A549 (cell line): Measurements from ENCODE around the gene RGMB. TPM values are rescaled to one million over a fixed set of nuclear protein-coding genes. Genes with fewer than 3 reads are reported as not detected.

Source experiments
- ATAC-seq, 2 experiments: fragments of 200-7000 bp in 1 of 2; fragments of >200 bp in 1 of 2; cut with Nextera tagmentation in 1 of 2; cut with Tn5 transposase in 1 of 2; 3 replicates each; pipeline versions ENCODE4 v1.8.0 to v1.9.1; 2018 to 2020; ENCODE audit warnings: mild to moderate bottlenecking in 1 of 2, moderate library complexity in 1 of 2
- CTCF ChIA-PET: fragments of 300-600 bp; sonication (Branson Sonifier 250); formaldehyde crosslinking; extraction: SDS; loops from one replicate; lab custom pipeline; 2021; ENCODE audit warnings: antibody characterized with exemption, inconsistent platforms; lab: Yijun Ruan, JAX
- POLR2A ChIA-PET: fragments of 350-600 bp; formaldehyde crosslinking; extraction: SDS; loops from one replicate; lab custom pipeline; 2021; ENCODE audit warnings: antibody characterized with exemption, inconsistent platforms; lab: Yijun Ruan, JAX
- DNase-seq, 2 experiments: peaks; one replicate each; pipeline versions ENCODE4 v3.0.0 to v3.0.0-alpha.2; 2011 to 2016; ENCODE audit warnings: low read depth in 1 of 2, low spot score in 1 of 2
- FAIRE-seq: peaks from 2 replicates; lab custom pipeline; 2011; peaks lifted over from hg19 to GRCh38; lab: Jason Lieb, UNC
- H3K27ac ChIP-seq, 2 experiments: fragments of >200 bp; sonication (Bioruptor Twin); formaldehyde crosslinking; 3 replicates each; pipeline ENCODE4 v1.5.1; 2016 to 2017
- H3K4me1 ChIP-seq: fragments of >200 bp; sonication (Bioruptor Twin); formaldehyde crosslinking; 3 replicates; pipeline ENCODE4 v1.6.1; 2016
- H3K4me2 ChIP-seq: fragments of >200 bp; sonication (Bioruptor Twin); formaldehyde crosslinking; 3 replicates; pipeline ENCODE4 v1.6.1; 2016
- H3K4me3 ChIP-seq: fragments of >200 bp; sonication (Bioruptor Twin); formaldehyde crosslinking; 3 replicates; pipeline ENCODE4 v1.5.1; 2016
- H3K9me3 ChIP-seq: fragments of >200 bp; sonication (Bioruptor Twin); formaldehyde crosslinking; 3 replicates; pipeline ENCODE4 v1.6.1; 2016
- CBX2 ChIP-seq: fragments of 200-600 bp; sonication (generic); IDR thresholded peaks from 2 replicates; pipeline ENCODE4 v1.6.1; 2016; ENCODE audit warnings: low read depth, mild to moderate bottlenecking, borderline replicate concordance
- CBX8 ChIP-seq: fragments of 200-600 bp; sonication (generic); IDR thresholded peaks from 2 replicates; pipeline ENCODE4 v1.6.1; 2016
- CHD2 ChIP-seq: fragments of 150-350 bp; IDR thresholded peaks from 2 replicates; pipeline ENCODE4 v1.6.1; 2014; ENCODE audit warnings: low read length; ENCODE audit not compliant: partially characterized antibody
- CHD4 ChIP-seq: fragments of 200-600 bp; sonication (generic); IDR thresholded peaks from 2 replicates; pipeline ENCODE4 v1.6.1; 2016; ENCODE audit warnings: antibody characterized with exemption, mild to moderate bottlenecking, borderline replicate concordance
- EP300 ChIP-seq, 2 experiments: fragments of >200 bp; sonication (Bioruptor Twin); formaldehyde crosslinking; IDR thresholded peaks; 2 replicates in 1 of 2; 3 replicates in 1 of 2; pipeline ENCODE4 v1.6.1; 2016 to 2017
- ESRRA ChIP-seq: fragments of 150-350 bp; IDR thresholded peaks from 2 replicates; pipeline ENCODE4 v1.6.1; 2014; ENCODE audit warnings: mild to moderate bottlenecking, low read length, borderline replicate concordance
- FOSB ChIP-seq: fragments of 250-450 bp; sonication (Bioruptor Pico); IDR thresholded peaks from 2 replicates; pipeline ENCODE4 v1.5.0; 2020; ENCODE audit warnings: mild to moderate bottlenecking, moderate library complexity
- GATA3 ChIP-seq: IDR thresholded peaks from 2 replicates; pipeline ENCODE4 v1.6.1; 2012; ENCODE audit warnings: borderline replicate concordance
- HEYL ChIP-seq: fragments of 250-450 bp; sonication (Bioruptor Pico); IDR thresholded peaks from 2 replicates; pipeline ENCODE4 v1.8.0; 2021; ENCODE audit warnings: mild to moderate bottlenecking, moderate library complexity
- HOXA7 ChIP-seq: fragments of 250-450 bp; sonication (Bioruptor Pico); IDR thresholded peaks from 2 replicates; pipeline ENCODE4 v1.5.0; 2020; ENCODE audit warnings: mild to moderate bottlenecking, moderate library complexity
- HOXB5 ChIP-seq: fragments of 250-450 bp; sonication (Bioruptor Pico); IDR thresholded peaks from 2 replicates; pipeline ENCODE4 v1.5.0; 2020; ENCODE audit warnings: mild to moderate bottlenecking, moderate library complexity
- KDM1A ChIP-seq: fragments of 200-600 bp; sonication (generic); IDR thresholded peaks from 2 replicates; pipeline ENCODE4 v1.6.1; 2016; ENCODE audit warnings: low read depth, mild to moderate bottlenecking
- KDM5A ChIP-seq: fragments of 200-600 bp; sonication (generic); IDR thresholded peaks from 2 replicates; pipeline ENCODE4 v1.6.1; 2016; ENCODE audit warnings: antibody characterized with exemption, mild to moderate bottlenecking
- MAFK ChIP-seq: fragments of 450-650 bp; IDR thresholded peaks from 2 replicates; pipeline ENCODE4 v1.6.1; 2014; ENCODE audit not compliant: partially characterized antibody
- MAZ ChIP-seq: fragments of 150-350 bp; IDR thresholded peaks from 2 replicates; pipeline ENCODE4 v1.6.1; 2014; ENCODE audit warnings: antibody characterized with exemption, low read depth, low read length, borderline replicate concordance
- MYC ChIP-seq: IDR thresholded peaks from 2 replicates; pipeline ENCODE4 v1.6.1; 2012; ENCODE audit warnings: mild to moderate bottlenecking, inconsistent platforms, low read length, improper control_type of control experiment, borderline replicate concordance
- RARB ChIP-seq: fragments of 250-450 bp; sonication (Bioruptor Pico); IDR thresholded peaks from 2 replicates; pipeline ENCODE4 v1.8.0; 2021; ENCODE audit warnings: mild to moderate bottlenecking, moderate library complexity
- RCOR1 ChIP-seq: fragments of 150-350 bp; IDR thresholded peaks from 2 replicates; pipeline ENCODE4 v1.6.1; 2014; ENCODE audit warnings: antibody characterized with exemption, low read length, low read depth
- RFX5 ChIP-seq: fragments of 450-650 bp; IDR thresholded peaks from 2 replicates; pipeline ENCODE4 v1.7.1; 2014; ENCODE audit warnings: antibody characterized with exemption, mild to moderate bottlenecking, moderate library complexity
- RNF2 ChIP-seq: fragments of 200-600 bp; sonication (generic); IDR thresholded peaks from 2 replicates; pipeline ENCODE4 v1.6.1; 2016; ENCODE audit warnings: low read depth, mild to moderate bottlenecking, antibody characterized with exemption, moderate library complexity, borderline replicate concordance
- SREBF2 ChIP-seq: fragments of 450-650 bp; IDR thresholded peaks from 2 replicates; pipeline ENCODE4 v1.6.1; 2014; ENCODE audit warnings: mild to moderate bottlenecking, moderate library complexity
- TP53 ChIP-seq: fragments of 250-450 bp; sonication (Bioruptor Pico); IDR thresholded peaks from 2 replicates; pipeline ENCODE4 v1.5.0; 2021; ENCODE audit warnings: mild to moderate bottlenecking, moderate library complexity
- WGBS: methylation state at CpG from one replicate; pipeline ENCODE4 v1.1.6; 2017; ENCODE audit errors: missing lambda C conversion rate; 5-methylcytosine and 5-hydroxymethylcytosine counted together
- polyA plus RNA-seq, 4 experiments: library from polyadenylated mRNA; depleted of rRNA in 3 of 4; stranded (reverse); fragments of >200 nt; fragmentation: RNase III in 1 of 4; extraction: RNeasy Plus Mini Kit Qiagen cat#74134 plus additional on column Dnase treatment in 1 of 4; gene quantifications; 2 replicates in 3 of 4; 3 replicates in 1 of 4; pipeline ENCODE4 v1.2.3, GENCODE V29; 2011 to 2017
- TF ChIP-seq, protein P1 (sequence below): IDR thresholded peaks from 2 replicates; pipeline ENCODE4 v1.6.1; 2012
- TF ChIP-seq, protein P2 (sequence below): fragments of 450-650 bp; IDR thresholded peaks from 2 replicates; pipeline ENCODE4 v1.6.1; 2014; ENCODE audit warnings: antibody characterized with exemption
- TF ChIP-seq, protein P3 (sequence below): fragments of 150-350 bp; IDR thresholded peaks from 2 replicates; pipeline ENCODE4 v1.6.1; 2014; ENCODE audit warnings: low read depth, mild to moderate bottlenecking, low read length
- TF ChIP-seq, protein P4 (sequence below): fragments of 250-450 bp; sonication (Bioruptor Pico); IDR thresholded peaks from 2 replicates; pipeline ENCODE4 v1.5.0; 2020; ENCODE audit warnings: low read depth, mild to moderate bottlenecking, moderate library complexity
- TF ChIP-seq, protein P5 (sequence below): IDR thresholded peaks from 2 replicates; pipeline ENCODE4 v1.6.1; 2012; ENCODE audit warnings: low read depth, borderline replicate concordance

The RGMB gene
- polyA plus RNA-seq, 2 of the 4 experiments (the other 2 are of a cell fraction), result 5.3 to 5.6 TPM

DNA sequence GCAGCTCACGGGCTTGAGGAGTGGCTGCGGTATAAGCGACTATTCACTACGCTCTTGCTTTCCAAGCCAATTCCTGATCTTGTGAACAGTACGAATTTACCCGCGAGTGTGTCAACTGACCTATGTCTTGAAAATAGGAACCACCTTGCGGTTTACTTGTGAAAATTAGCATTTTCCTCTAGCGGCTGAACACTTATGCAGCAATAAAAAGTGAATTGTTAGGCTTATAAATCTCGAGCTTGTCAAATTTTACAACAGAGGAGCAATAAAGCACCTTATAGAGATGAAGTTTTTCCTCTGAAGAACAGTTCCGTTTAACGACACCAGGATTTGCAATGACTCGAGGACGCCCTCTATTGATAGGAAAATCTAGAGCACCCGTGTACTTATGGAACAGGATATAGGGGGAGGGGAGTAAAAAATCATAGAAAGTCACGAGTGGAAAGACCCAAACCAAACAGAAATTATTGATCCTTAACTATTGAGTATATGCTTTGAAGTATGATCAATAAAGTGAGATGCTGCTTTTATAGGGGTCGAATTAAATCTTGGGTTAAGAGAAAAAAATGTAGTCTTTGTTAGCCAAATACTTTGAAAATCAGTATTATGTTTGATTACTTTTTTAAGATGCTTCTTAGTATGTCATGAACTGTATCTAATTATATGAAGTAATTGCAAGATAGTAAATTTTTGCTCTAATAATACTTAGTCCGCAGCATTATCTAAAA is 1.9 kb upstream of the RGMB start (continued):
- TF ChIP-seq, protein P1, sequence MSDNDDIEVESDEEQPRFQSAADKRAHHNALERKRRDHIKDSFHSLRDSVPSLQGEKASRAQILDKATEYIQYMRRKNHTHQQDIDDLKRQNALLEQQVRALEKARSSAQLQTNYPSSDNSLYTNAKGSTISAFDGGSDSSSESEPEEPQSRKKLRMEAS, result 0 out of 2 replicates have a peak, but pooled peaks have one; percentile 25
- no peak for TF ChIP-seq CHD2
- TF ChIP-seq KDM1A, result no peak
- no peak for TF ChIP-seq FOSB
- no peak for TF ChIP-seq CHD4
- TF ChIP-seq, protein P2, sequence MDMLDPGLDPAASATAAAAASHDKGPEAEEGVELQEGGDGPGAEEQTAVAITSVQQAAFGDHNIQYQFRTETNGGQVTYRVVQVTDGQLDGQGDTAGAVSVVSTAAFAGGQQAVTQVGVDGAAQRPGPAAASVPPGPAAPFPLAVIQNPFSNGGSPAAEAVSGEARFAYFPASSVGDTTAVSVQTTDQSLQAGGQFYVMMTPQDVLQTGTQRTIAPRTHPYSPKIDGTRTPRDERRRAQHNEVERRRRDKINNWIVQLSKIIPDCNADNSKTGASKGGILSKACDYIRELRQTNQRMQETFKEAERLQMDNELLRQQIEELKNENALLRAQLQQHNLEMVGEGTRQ, result no peak
- TF ChIP-seq RCOR1, result no peak
- TF ChIP-seq, protein P3, sequence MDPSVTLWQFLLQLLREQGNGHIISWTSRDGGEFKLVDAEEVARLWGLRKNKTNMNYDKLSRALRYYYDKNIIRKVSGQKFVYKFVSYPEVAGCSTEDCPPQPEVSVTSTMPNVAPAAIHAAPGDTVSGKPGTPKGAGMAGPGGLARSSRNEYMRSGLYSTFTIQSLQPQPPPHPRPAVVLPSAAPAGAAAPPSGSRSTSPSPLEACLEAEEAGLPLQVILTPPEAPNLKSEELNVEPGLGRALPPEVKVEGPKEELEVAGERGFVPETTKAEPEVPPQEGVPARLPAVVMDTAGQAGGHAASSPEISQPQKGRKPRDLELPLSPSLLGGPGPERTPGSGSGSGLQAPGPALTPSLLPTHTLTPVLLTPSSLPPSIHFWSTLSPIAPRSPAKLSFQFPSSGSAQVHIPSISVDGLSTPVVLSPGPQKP, result no peak
- TF ChIP-seq MYC, result no peak
- TF ChIP-seq, protein P4, sequence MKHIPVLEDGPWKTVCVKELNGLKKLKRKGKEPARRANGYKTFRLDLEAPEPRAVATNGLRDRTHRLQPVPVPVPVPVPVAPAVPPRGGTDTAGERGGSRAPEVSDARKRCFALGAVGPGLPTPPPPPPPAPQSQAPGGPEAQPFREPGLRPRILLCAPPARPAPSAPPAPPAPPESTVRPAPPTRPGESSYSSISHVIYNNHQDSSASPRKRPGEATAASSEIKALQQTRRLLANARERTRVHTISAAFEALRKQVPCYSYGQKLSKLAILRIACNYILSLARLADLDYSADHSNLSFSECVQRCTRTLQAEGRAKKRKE, result no peak
- TF ChIP-seq HOXA7, result no peak
- TF ChIP-seq HOXB5 (CRISPR knock-in tag), result no peak
- TF ChIP-seq, all 56 proteins: peak for 5

DNA sequence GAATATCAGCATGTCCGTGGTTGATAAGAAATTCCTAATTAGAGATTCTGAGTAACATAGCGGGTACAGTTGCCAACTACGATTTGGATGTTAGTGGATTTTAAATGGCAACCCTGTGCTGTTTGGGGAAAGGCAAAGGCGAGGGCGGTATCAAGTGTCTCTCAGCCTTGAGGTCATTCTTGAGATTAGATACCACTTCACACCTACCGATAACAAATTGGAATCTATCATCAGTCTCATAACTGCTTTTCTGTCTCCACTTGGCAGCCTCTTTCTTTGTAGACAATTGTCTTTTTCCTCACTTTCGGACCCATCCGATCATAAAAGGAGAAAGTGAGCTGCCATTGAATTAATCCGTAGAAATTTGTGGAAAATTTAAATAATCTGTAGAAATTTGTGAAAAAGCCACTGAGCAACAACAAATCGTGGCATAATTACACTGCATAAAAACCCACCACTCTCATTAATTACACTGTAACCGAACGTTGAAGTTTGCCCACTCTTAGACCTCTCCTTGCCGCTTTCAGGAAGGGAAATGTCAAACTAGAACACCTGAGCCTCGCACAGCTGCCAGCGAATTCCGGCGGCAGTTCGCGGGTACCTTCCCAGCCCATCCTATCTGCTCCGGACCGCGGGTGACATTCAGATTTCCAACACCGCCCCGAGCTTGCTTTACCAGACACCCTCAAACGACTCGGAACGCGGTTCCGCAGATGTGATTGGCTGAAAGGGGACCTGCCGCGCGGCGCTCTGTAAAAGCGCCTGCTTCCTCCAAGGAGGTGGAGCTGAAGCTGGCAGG is 849 bp upstream of the RGMB start:
- FAIRE-seq, result no peak

DNA sequence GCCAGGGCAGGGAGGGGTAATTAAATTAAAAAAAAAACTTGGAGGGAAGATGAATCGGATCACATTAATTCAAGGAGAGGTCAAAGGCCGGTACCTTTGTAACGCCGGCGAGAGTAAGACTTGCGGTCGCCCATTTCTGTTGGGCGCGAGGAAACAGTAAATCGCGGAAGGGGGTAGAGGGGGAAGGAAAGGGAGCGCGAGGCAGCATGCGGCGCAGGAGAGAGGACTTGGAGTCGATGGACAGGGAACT is 324 bp upstream of the RGMB start:
- DNase-seq, result no peak
- H3K4me3 ChIP-seq, result peak overlapping the region; percentile 57
- no peak for ATAC-seq
- peak overlapping the region; percentile 94 for H3K4me2 ChIP-seq
- H3K27ac ChIP-seq, result peak overlapping the region; percentile 77 to 92
- ChIA-PET CTCF (interaction anchor here (1.5 to 7.3 kb wide), 2 partner anchors 19 to 319 kb away, joined by 4 to 127 read pairs; no protein-coding TSS in a partner anchor), POLR2A (no interaction called here)
- peaks cover 22% of the 10 kb centered on the region for H3K4me1 ChIP-seq
- no peak for FAIRE-seq
- H3K9me3 ChIP-seq, result no peaks in the 10 kb centered on the region
- WGBS, result 1% methylated on average over 16 of the region's 16 CpGs
- TF ChIP-seq, protein P4, result no peak
- TF ChIP-seq, protein P5, sequence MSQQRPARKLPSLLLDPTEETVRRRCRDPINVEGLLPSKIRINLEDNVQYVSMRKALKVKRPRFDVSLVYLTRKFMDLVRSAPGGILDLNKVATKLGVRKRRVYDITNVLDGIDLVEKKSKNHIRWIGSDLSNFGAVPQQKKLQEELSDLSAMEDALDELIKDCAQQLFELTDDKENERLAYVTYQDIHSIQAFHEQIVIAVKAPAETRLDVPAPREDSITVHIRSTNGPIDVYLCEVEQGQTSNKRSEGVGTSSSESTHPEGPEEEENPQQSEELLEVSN, result peak; percentile 96
- TF ChIP-seq RFX5 (no peak), MAZ (peak; percentile 73; the same call in 1 of the 2 replicates), GATA3 (no peak), CHD2 (no peak), KDM5A (no peak), HEYL (CRISPR knock-in tag) (no peak), CBX2 (no peak), TP53 (CRISPR knock-in tag) (no peak), RARB (CRISPR knock-in tag) (no peak), SREBF2 (no peak), MAFK (no peak), EP300 (IDR thresholded peaks at IDR 0.05) (no peak), CBX8 (no peak)
- TF ChIP-seq, protein P1, result peak; percentile 99
- TF ChIP-seq, protein P2, result no peak

More for the DNA sequence above, 849 bp upstream of the RGMB start:
- H3K4me1 ChIP-seq, result peaks cover 22% of the 10 kb centered on the region
- ATAC-seq (peak; percentile 33 to 60), DNase-seq (peak; percentile 78 to 86)
- peak overlapping the region; percentile 94 for H3K4me2 ChIP-seq
- CTCF ChIA-PET, result interaction anchor here (0.7 to 7.3 kb wide), 6 partner anchors 9 to 318 kb away, joined by 3 to 127 read pairs (median 4); no protein-coding TSS in a partner anchor
- 10% methylated on average over 34 of the region's 34 CpGs for WGBS
- H3K9me3 ChIP-seq, result no peaks in the 10 kb centered on the region
- POLR2A ChIA-PET, result no interaction called here
- peak overlapping the region; percentile 57 for H3K4me3 ChIP-seq
- H3K27ac ChIP-seq, result peak overlapping the region; percentile 77 to 92
- TF ChIP-seq, protein P5, result peak; percentile 98
- TF ChIP-seq RNF2, result 0 out of 2 replicates have a peak, but pooled peaks have one; percentile 56
- TF ChIP-seq ESRRA, result no peak
